ENCODE measurements around the gene CRTC1.
A peak's percentile ranks its signal among the peaks of the same experiment; 100 is the strongest.

CRTC1 gene

GRCh38 chr19:18789883-18790565, 106.5 kb downstream of the CRTC1 start:
- no peak for TF ChIP-seq CTCF (IDR thresholded peaks at IDR 0.05; ENCODE audit: control insufficient read depth, insufficient read depth, low read depth, low read length, missing control alignments)
- peak overlapping the region; percentile 60 for H3K4me3 ChIP-seq (ENCODE audit: control insufficient read depth, low read depth, low read length)
- DNase-seq (ENCODE audit: low read depth) = no peak

- peak within 1 kb of the TSS; percentile 60 for H3K4me3 ChIP-seq (ENCODE audit: control insufficient read depth, low read depth, low read length)
- no peak for TF ChIP-seq CTCF (IDR thresholded peaks at IDR 0.05; ENCODE audit: control insufficient read depth, insufficient read depth, low read depth, low read length, missing control alignments)
- no peak for DNase-seq (ENCODE audit: low read depth)
These were observed 107.3 kb downstream of the CRTC1 start, which contains the start of gene COMP for GRCh38 chr19:18790566-18791314. COMP (minus strand) TSS chr19:18791305; CDS start chr19:18791269, 36 bp downstream.

GRCh38 chr19:18791315-18791678, 107.8 kb downstream of the CRTC1 start:
- H3K4me3 ChIP-seq (ENCODE audit: control insufficient read depth, low read depth, low read length) = peak overlapping the region; percentile 60
- no peak for DNase-seq (ENCODE audit: low read depth)
- TF ChIP-seq CTCF (IDR thresholded peaks at IDR 0.05; ENCODE audit: control insufficient read depth, insufficient read depth, low read depth, low read length, missing control alignments) = no peak

GRCh38 chr19:18792661-18793060, 109.2 kb downstream of the CRTC1 start:
- H3K4me3 ChIP-seq (ENCODE audit: control insufficient read depth, low read depth, low read length) = no peak overlapping the region
- DNase-seq (ENCODE audit: low read depth) = no peak
- TF ChIP-seq CTCF (IDR thresholded peaks at IDR 0.05; ENCODE audit: control insufficient read depth, insufficient read depth, low read depth, low read length, missing control alignments) = no peak

- no peak for DNase-seq (ENCODE audit: low read depth)
- H3K4me3 ChIP-seq (ENCODE audit: control insufficient read depth, low read depth, low read length) = no peak overlapping the region
- TF ChIP-seq CTCF (IDR thresholded peaks at IDR 0.05; ENCODE audit: control insufficient read depth, insufficient read depth, low read depth, low read length, missing control alignments) = no peak
These were observed 109.9 kb downstream of the CRTC1 start for GRCh38 chr19:18793144-18794028.

GRCh38 chr19:18794029-18794313, 110.5 kb downstream of the CRTC1 start:
- no peak for DNase-seq (ENCODE audit: low read depth)
- no peak for TF ChIP-seq CTCF (IDR thresholded peaks at IDR 0.05; ENCODE audit: control insufficient read depth, insufficient read depth, low read depth, low read length, missing control alignments)
- no peak overlapping the region for H3K4me3 ChIP-seq (ENCODE audit: control insufficient read depth, low read depth, low read length)
